A673 (cell line): ENCODE data around the gene KCNQ1. TPM values are rescaled to one million over a fixed set of nuclear protein-coding genes. Genes with fewer than 3 reads are reported as not detected.

ENCODE experiments used
- BruUV-seq: library from RNA; stranded (reverse); fragments of 400-500 nt; replicated peaks from 2 replicates; lab custom pipeline; 2021; lab: Mats Ljungman, UMichigan
- CTCF ChIA-PET: fragments of 300-600 bp; sonication (Branson Sonifier 250); formaldehyde crosslinking; loops from one replicate; lab custom pipeline; 2022; ENCODE audit warnings: antibody characterized with exemption; lab: Charles Lee
- POLR2A ChIA-PET: fragments of 300-600 bp; sonication (Branson Sonifier 250); formaldehyde crosslinking; loops from one replicate; lab custom pipeline; 2022; ENCODE audit warnings: antibody characterized with exemption; ENCODE audit not compliant: low non-redundant PET; lab: Charles Lee
- DNase-seq: peaks from one replicate; pipeline ENCODE4 v3.0.0-alpha.2; 2015; ENCODE audit warnings: low spot score
- H3K27ac ChIP-seq: fragments of 200-600 bp; sonication (generic); 2 replicates; pipeline ENCODE4 v1.5.1; 2016; ENCODE audit warnings: mixed run types, low read depth, mild to moderate bottlenecking, mixed read lengths, antibody characterized with exemption, low read length; ENCODE audit not compliant: poor library complexity, severe bottlenecking
- H3K27me3 ChIP-seq: fragments of 200-600 bp; sonication (generic); replicated peaks from 2 replicates; pipeline ENCODE4 v1.6.1; 2017; ENCODE audit warnings: mixed run types, low read depth, mild to moderate bottlenecking, mixed read lengths, antibody characterized with exemption, low read length; ENCODE audit not compliant: insufficient read depth, poor library complexity
- H3K36me3 ChIP-seq: fragments of 200-600 bp; sonication (generic); 2 replicates; pipeline ENCODE4 v1.6.1; 2016; ENCODE audit warnings: mixed run types, mild to moderate bottlenecking, mixed read lengths, antibody characterized with exemption, low read length; ENCODE audit not compliant: insufficient read depth, poor library complexity, severe bottlenecking
- H3K4me1 ChIP-seq: fragments of 200-600 bp; sonication (generic); 2 replicates; pipeline ENCODE4 v1.6.1; 2017; ENCODE audit warnings: mixed run types, mild to moderate bottlenecking, mixed read lengths, antibody characterized with exemption, low read length; ENCODE audit not compliant: insufficient read depth, poor library complexity, severe bottlenecking
- H3K4me3 ChIP-seq: fragments of 200-600 bp; sonication (generic); 2 replicates; pipeline ENCODE4 v1.5.1; 2016; ENCODE audit warnings: low read depth, mixed run types, mild to moderate bottlenecking, mixed read lengths, low read length; ENCODE audit not compliant: poor library complexity, severe bottlenecking
- H3K9me3 ChIP-seq: fragments of 200-600 bp; sonication (generic); 2 replicates; pipeline ENCODE4 v1.6.1; 2016; ENCODE audit warnings: mixed run types, low read depth, mild to moderate bottlenecking, mixed read lengths, antibody characterized with exemption, low read length; ENCODE audit not compliant: poor library complexity, severe bottlenecking
- EZH2 ChIP-seq: fragments of 200-600 bp; sonication (generic); IDR thresholded peaks from 2 replicates; pipeline ENCODE4 v1.6.1; 2017; ENCODE audit warnings: borderline replicate concordance, low read depth, mild to moderate bottlenecking, mixed read lengths, antibody characterized with exemption, low read length; ENCODE audit not compliant: poor library complexity, severe bottlenecking
- intact Hi-C: fragments of 100-400 bp; cut with micrococcal nuclease; formaldehyde crosslinking; loops from one replicate; pipeline ENCODE4 v1.10.0; 2022; ENCODE audit not compliant: unreplicated experiment
- total RNA-seq: library from RNA; stranded (reverse); gene quantifications from 2 replicates; pipeline ENCODE4 v1.2.3, GENCODE V29; 2021
- TF ChIP-seq, protein P1 (sequence below): fragments of 300-800, 200-600 bp; sonication (generic); conservative IDR thresholded peaks from 2 replicates; pipeline ENCODE4 v1.5.1; 2017; ENCODE audit warnings: low read depth, mild to moderate bottlenecking, antibody characterized with exemption, low read length, moderate library complexity, mixed read lengths

The KCNQ1 gene
- total RNA-seq, 1 experiment from 2014 or later = not detected

DNA sequence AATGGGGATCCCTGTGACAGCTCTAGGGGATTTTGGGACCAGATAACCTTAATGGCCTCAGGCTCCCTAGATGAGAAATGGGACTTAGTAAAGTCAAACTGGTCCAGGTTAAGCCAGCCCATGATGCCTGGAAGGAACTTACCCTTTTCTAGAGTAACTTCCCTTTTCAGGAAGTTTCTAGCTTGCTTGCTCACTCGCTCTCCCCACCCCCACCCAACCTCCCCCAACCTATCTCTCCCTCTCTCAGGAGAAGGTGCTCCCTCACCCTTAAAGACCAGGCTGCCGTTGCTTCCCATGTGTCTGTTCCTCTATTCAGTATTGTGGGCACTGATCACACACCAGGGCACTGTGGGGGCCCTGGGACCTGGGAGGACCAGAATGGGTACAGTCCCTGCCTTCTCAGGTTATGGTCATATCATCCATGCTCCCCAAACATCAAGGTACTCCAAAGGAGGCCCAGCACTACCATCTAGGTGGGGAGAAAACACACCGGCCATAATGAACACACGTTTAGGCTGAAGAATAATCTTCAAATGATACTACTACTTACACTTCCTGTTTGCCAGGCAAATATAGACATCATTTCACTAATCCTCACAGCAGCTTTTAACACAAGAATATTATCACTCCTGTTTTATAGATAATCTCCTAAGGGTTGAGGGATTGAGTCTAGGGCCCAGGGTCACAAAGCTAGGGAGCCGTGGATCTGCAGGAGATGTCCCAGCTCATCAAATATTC, 236.8 kb downstream of the KCNQ1 start:
- no peak overlapping the region for H3K27ac ChIP-seq
- H3K36me3 ChIP-seq = no peaks in the 10 kb centered on the region
- CTCF ChIA-PET = interaction anchor here (0.7 kb wide), 1 partner anchor 23 kb away, joined by 3 read pairs; no protein-coding TSS in a partner anchor
- no peak for TF ChIP-seq EZH2
- TF ChIP-seq, protein P1, sequence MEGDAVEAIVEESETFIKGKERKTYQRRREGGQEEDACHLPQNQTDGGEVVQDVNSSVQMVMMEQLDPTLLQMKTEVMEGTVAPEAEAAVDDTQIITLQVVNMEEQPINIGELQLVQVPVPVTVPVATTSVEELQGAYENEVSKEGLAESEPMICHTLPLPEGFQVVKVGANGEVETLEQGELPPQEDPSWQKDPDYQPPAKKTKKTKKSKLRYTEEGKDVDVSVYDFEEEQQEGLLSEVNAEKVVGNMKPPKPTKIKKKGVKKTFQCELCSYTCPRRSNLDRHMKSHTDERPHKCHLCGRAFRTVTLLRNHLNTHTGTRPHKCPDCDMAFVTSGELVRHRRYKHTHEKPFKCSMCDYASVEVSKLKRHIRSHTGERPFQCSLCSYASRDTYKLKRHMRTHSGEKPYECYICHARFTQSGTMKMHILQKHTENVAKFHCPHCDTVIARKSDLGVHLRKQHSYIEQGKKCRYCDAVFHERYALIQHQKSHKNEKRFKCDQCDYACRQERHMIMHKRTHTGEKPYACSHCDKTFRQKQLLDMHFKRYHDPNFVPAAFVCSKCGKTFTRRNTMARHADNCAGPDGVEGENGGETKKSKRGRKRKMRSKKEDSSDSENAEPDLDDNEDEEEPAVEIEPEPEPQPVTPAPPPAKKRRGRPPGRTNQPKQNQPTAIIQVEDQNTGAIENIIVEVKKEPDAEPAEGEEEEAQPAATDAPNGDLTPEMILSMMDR = no peak
- no TSS peak for BruUV-seq
- H3K27me3 ChIP-seq = no peaks in the 10 kb centered on the region
- POLR2A ChIA-PET = no interaction called here
- H3K4me3 ChIP-seq = no peak overlapping the region
- no peaks in the 10 kb centered on the region for H3K9me3 ChIP-seq
- DNase-seq = no peak
- H3K4me1 ChIP-seq = peaks cover 6% of the 10 kb centered on the region
- intact Hi-C loops = no loop called here

DNA sequence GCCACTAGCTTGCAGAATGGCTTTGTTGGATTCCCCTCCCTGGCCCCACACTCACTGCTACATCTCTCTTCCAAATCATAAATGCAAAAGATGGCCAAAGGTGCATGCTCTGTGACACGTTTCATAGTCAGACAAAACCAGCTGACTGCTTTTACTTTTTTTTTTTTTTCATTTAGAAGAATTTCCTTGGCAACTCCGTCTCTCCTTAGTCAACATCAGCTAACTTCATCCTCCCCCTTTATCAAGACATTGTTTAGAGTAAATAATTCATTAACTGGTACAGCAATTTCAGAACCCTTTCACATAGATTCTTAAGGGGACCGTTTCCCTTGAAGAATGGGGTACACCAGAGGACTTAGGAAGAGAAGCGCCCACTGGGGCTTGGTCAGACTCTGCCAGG, 239.0 kb downstream of the KCNQ1 start:
- CTCF ChIA-PET = no interaction called here
- DNase-seq = no peak
- H3K4me3 ChIP-seq = no peak overlapping the region
- POLR2A ChIA-PET = no interaction called here
- H3K36me3 ChIP-seq = no peaks in the 10 kb centered on the region
- no peak for TF ChIP-seq EZH2
- TF ChIP-seq, protein P1 = no peak
- H3K9me3 ChIP-seq = no peaks in the 10 kb centered on the region
- H3K4me1 ChIP-seq = peaks cover 3% of the 10 kb centered on the region
- intact Hi-C loops = no loop called here
- no TSS peak for BruUV-seq
- H3K27ac ChIP-seq = no peak overlapping the region
- no peaks in the 10 kb centered on the region for H3K27me3 ChIP-seq

DNA sequence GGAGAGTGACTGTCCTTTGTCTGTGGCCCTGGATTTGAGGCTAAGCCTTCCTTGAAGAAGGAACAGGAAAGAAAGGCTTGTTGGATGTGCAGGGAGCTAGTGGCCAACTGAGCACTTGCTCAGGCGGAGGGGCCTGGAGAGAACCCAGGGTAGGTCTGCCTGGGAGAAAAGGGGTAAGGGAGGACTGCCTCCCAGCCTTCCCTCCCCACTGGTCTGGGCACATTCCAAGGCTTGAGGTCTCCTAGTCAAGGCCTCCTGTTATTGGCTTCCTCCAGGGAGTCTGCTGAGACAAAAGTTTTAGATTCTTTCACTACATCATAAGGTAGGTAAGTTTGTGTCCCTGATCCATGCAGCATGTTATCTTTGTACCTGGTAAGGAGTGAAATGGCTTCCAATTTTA, 239.8 kb downstream of the KCNQ1 start:
- H3K27ac ChIP-seq = no peak overlapping the region
- no peaks in the 10 kb centered on the region for H3K4me1 ChIP-seq
- intact Hi-C loops = no loop called here
- ChIA-PET CTCF (no interaction called here), POLR2A (no interaction called here)
- DNase-seq = no peak
- no TSS peak for BruUV-seq
- H3K36me3 ChIP-seq = no peaks in the 10 kb centered on the region
- H3K4me3 ChIP-seq = no peak overlapping the region
- H3K9me3 ChIP-seq = no peaks in the 10 kb centered on the region
- TF ChIP-seq EZH2 = no peak
- TF ChIP-seq, protein P1 = no peak
- H3K27me3 ChIP-seq = no peaks in the 10 kb centered on the region
